ENCODE results near the gene OR51B6.

- TF ChIP-seq MTF1 (CRISPR knock-in tag; IDR thresholded peaks at IDR 0.05; ENCODE audit: borderline replicate concordance) (no peak), CTCF (IDR thresholded peaks at IDR 0.05 in 2 of 3, conservative IDR thresholded peaks at IDR 0.05 in 1 of 3; ENCODE audit: insufficient read depth in 2 of 3, low read depth in 1 of 3, low read length in 3 of 3) (no peak)
Measured at GRCh38 chr11:5384335-5384734, 33.0 kb downstream of the OR51B6 start.

All from K562 (cell line).